Germinal center (tissue), 1 donor: ENCODE measurements around the gene MN1.

Source experiments
- DNase-seq: peaks from one replicate; pipeline ENCODE4 v3.0.0; 2012; ENCODE audit warnings: mixed read lengths, low spot score

MN1 gene

GRCh38 chr22:27800250-27801201 is 1.0 kb downstream of the MN1 start:
- no peak for DNase-seq

- DNase-seq = no peak
These were observed 1.7 kb downstream of the MN1 start for GRCh38 chr22:27799827-27800249.

- no peak for DNase-seq
These were observed 2.3 kb downstream of the MN1 start for GRCh38 chr22:27799015-27799826.

GRCh38 chr22:27798511-27799014 is 3.0 kb downstream of the MN1 start:
- DNase-seq = no peak

- no peak for DNase-seq
These were observed 3.8 kb downstream of the MN1 start for GRCh38 chr22:27797520-27798391.

- no peak for DNase-seq
These were observed 4.6 kb downstream of the MN1 start for GRCh38 chr22:27796829-27797519.

GRCh38 chr22:27795696-27796517 is 5.6 kb downstream of the MN1 start:
- DNase-seq = no peak

GRCh38 chr22:27795053-27795452 is 6.5 kb downstream of the MN1 start:
- DNase-seq = no peak

GRCh38 chr22:27794226-27794625 is 7.3 kb downstream of the MN1 start:
- no peak for DNase-seq

GRCh38 chr22:27793576-27793975 is 8.0 kb downstream of the MN1 start:
- no peak for DNase-seq

GRCh38 chr22:27792452-27793161 is 8.9 kb downstream of the MN1 start:
- no peak for DNase-seq

GRCh38 chr22:27791859-27792241 is 9.7 kb downstream of the MN1 start:
- DNase-seq = no peak

- no peak for DNase-seq
These were observed 10.2 kb downstream of the MN1 start for GRCh38 chr22:27791159-27791858.

GRCh38 chr22:27790376-27791158 is 11.0 kb downstream of the MN1 start:
- DNase-seq = no peak

GRCh38 chr22:27788500-27789288 is 12.9 kb downstream of the MN1 start:
- DNase-seq = no peak

- DNase-seq = no peak
These were observed 14.6 kb downstream of the MN1 start for GRCh38 chr22:27786965-27787364.

GRCh38 chr22:27786291-27786932 is 15.1 kb downstream of the MN1 start:
- no peak for DNase-seq
